Lower leg skin (tissue), 4 donors: Measurements from ENCODE around the gene BICDL2. TPM values are rescaled to one million over a fixed set of nuclear protein-coding genes. Genes with fewer than 3 reads are reported as not detected.

ENCODE experiments used
- DNase-seq, 2 donors: peaks; one replicate each; pipeline ENCODE4 v3.0.0-alpha.2; 2019; ENCODE audit warnings: low spot score in 2 of 2
- H3K4me3 ChIP-seq: fragments of 200-600 bp; sonication (generic); 2 replicates; pipeline ENCODE4 v1.5.1; 2017; ENCODE audit warnings: mild to moderate bottlenecking, low read depth; ENCODE audit not compliant: poor library complexity, severe bottlenecking
- CTCF ChIP-seq, 3 donors: fragments of 450-650 bp; IDR thresholded peaks; one replicate each; pipeline ENCODE4 v1.5.1; 2016; ENCODE audit warnings: antibody characterized with exemption in 3 of 3, mild to moderate bottlenecking in 3 of 3, moderate library complexity in 2 of 3
- POLR2A ChIP-seq, 2 donors: fragments of 450-650 bp; IDR thresholded peaks; one replicate each; pipeline ENCODE4 v1.6.1; 2016 to 2017; ENCODE audit warnings: antibody characterized with exemption in 2 of 2, mild to moderate bottlenecking in 1 of 2, moderate library complexity in 1 of 2
- WGBS, 2 donors: methylation state at CpG; one replicate each; pipeline ENCODE4 v1.1.5; 2018; 5-methylcytosine and 5-hydroxymethylcytosine counted together
- intact Hi-C: fragments of 100-400 bp; cut with DNase I; formaldehyde crosslinking; loops from one replicate; pipeline ENCODE4 v1.15.0; 2023; ENCODE audit warnings: low total_unique reads
- total RNA-seq, 4 donors: library from RNA; depleted of rRNA; stranded (reverse); fragments of >200 nt; gene quantifications; one replicate each; pipeline ENCODE4 v1.1.0, GENCODE V29; 2016

Gene BICDL2
- total RNA-seq, 4 donors from 2014 or later: 87.2 to 115 (median 106) TPM

GRCh38 chr16:3023415-3023668 lies 13.4 kb downstream of the BICDL2 start:
- TF ChIP-seq POLR2A (IDR thresholded peaks at IDR 0.05) (no peak), CTCF (IDR thresholded peaks at IDR 0.05) (no peak)
- H3K4me3 ChIP-seq: peak overlapping the region; percentile 60
- intact Hi-C loops: no loop called here
- DNase-seq: no peak
- 3 to 6% methylated on average over 5 to 6 of the region's 6 CpGs for WGBS, 2 donors

- H3K4me3 ChIP-seq: no peak overlapping the region
- TF ChIP-seq POLR2A (IDR thresholded peaks at IDR 0.05) (no peak), CTCF (IDR thresholded peaks at IDR 0.05) (no peak)
- DNase-seq: no peak
- intact Hi-C loops: no loop called here
- WGBS, 2 donors: 15 to 19% methylated on average over 8 of the region's 8 CpGs
Observed at GRCh38 chr16:3022684-3023414, 13.9 kb downstream of the BICDL2 start.

GRCh38 chr16:3022208-3022683 lies 14.5 kb downstream of the BICDL2 start:
- TF ChIP-seq POLR2A (IDR thresholded peaks at IDR 0.05): no peak
- no peak for TF ChIP-seq CTCF (IDR thresholded peaks at IDR 0.05)
- 8% methylated on average over 8 of the region's 8 CpGs for WGBS, 2 donors
- peak; percentile 90 to 99 for DNase-seq
- intact Hi-C loops: no loop called here
- no peak overlapping the region for H3K4me3 ChIP-seq

- DNase-seq: peak; percentile 68 to 96
- H3K4me3 ChIP-seq: peak overlapping the region; percentile 58
- intact Hi-C loops: no loop called here
- TF ChIP-seq CTCF (IDR thresholded peaks at IDR 0.05): no peak
- 9 to 15% methylated on average over 14 to 17 of the region's 25 CpGs for WGBS, 2 donors
Observed at GRCh38 chr16:3021449-3022207, 15.1 kb downstream of the BICDL2 start.

GRCh38 chr16:3020604-3021448 lies 15.9 kb downstream of the BICDL2 start:
- peak overlapping the region; percentile 58 for H3K4me3 ChIP-seq
- intact Hi-C loops: no loop called here
- TF ChIP-seq POLR2A (IDR thresholded peaks at IDR 0.05) (no peak), CTCF (IDR thresholded peaks at IDR 0.05) (no peak)
- 0 to 2% methylated on average over 26 to 33 of the region's 57 CpGs for WGBS, 2 donors
- DNase-seq: peak; percentile 53 to 97
